Activated CD4-positive, alpha-beta memory T cell treated with anti-CD3 and anti-CD28 coated beads, Interleukin-2, amount 10 ng/mL, durations not matched to agents 7 days and 5 days (primary cell): Measurements from ENCODE around the gene ZNF835. TPM values are rescaled to one million over a fixed set of nuclear protein-coding genes. Genes with fewer than 3 reads are reported as not detected.
"Not testable (repeated sequence)": the region's sequence is repeated elsewhere in the genome, so short reads cannot be mapped to it uniquely, and the experiment has no call there.

Experiments used
- CTCF ChIA-PET: fragments of 350-600 bp; sonication (Branson Sonifier 250); formaldehyde crosslinking; loops from one replicate; lab custom pipeline; 2021; ENCODE audit warnings: antibody characterized with exemption, inconsistent platforms; lab: Charles Lee
- POLR2A ChIA-PET: fragments of 350-600 bp; sonication (Branson Sonifier 250); formaldehyde crosslinking; loops from one replicate; lab custom pipeline; 2021; ENCODE audit warnings: antibody characterized with exemption; lab: Charles Lee
- DNase-seq: peaks from one replicate; pipeline ENCODE4 v3.0.0-alpha.2; 2020
- H3K27ac Mint-ChIP-seq: one replicate; pipeline ENCODE4 v1.8.0; 2021; ENCODE audit warnings: mild to moderate bottlenecking, mixed read lengths
- H3K27me3 Mint-ChIP-seq: one replicate; pipeline ENCODE4 v1.8.0; 2021; ENCODE audit warnings: mixed read lengths
- H3K36me3 Mint-ChIP-seq: one replicate; pipeline ENCODE4 v1.8.0; 2021; ENCODE audit warnings: low read depth, mixed read lengths
- H3K4me1 Mint-ChIP-seq: one replicate; pipeline ENCODE4 v1.8.0; 2021; ENCODE audit warnings: mixed read lengths
- H3K4me3 Mint-ChIP-seq: one replicate; pipeline ENCODE4 v1.8.0; 2021; ENCODE audit warnings: mild to moderate bottlenecking, mixed read lengths
- H3K9me3 Mint-ChIP-seq: one replicate; pipeline ENCODE4 v1.8.0; 2021; ENCODE audit warnings: mixed read lengths
- total RNA-seq, 2 experiments: library from RNA; stranded (reverse); gene quantifications; one replicate each; pipeline ENCODE4 v1.2.3, GENCODE V29; 2021

ZNF835 gene
- total RNA-seq, 2 experiments from 2014 or later = 0.23 to 0.68 TPM

GRCh38 chr19:56681702-56682101, 10.1 kb upstream of the ZNF835 start:
- no peak overlapping the region for H3K4me3 Mint-ChIP-seq
- POLR2A ChIA-PET = no interaction called here
- no peaks in the 10 kb centered on the region for H3K36me3 Mint-ChIP-seq
- no peak overlapping the region for H3K27ac Mint-ChIP-seq
- CTCF ChIA-PET = no interaction called here
- H3K4me1 Mint-ChIP-seq = no peaks in the 10 kb centered on the region
- H3K27me3 Mint-ChIP-seq = no peaks in the 10 kb centered on the region
- H3K9me3 Mint-ChIP-seq = peaks cover 34% of the 10 kb centered on the region
- no peak for DNase-seq

- DNase-seq = no peak
- Mint-ChIP-seq H3K9me3 (peaks cover 31% of the 10 kb centered on the region), H3K4me1 (no peaks in the 10 kb centered on the region), H3K4me3 (no peak overlapping the region), H3K27ac (no peak overlapping the region), H3K36me3 (no peaks in the 10 kb centered on the region), H3K27me3 (no peaks in the 10 kb centered on the region)
- ChIA-PET POLR2A (no interaction called here), CTCF (interaction anchor here (0.6 kb wide), 1 partner anchor 934 kb away, joined by 5 read pairs; no protein-coding TSS in a partner anchor)
These were observed 6.6 kb upstream of the ZNF835 start for GRCh38 chr19:56678205-56678604.

GRCh38 chr19:56672610-56673009, 1.1 kb upstream of the ZNF835 start:
- H3K27me3 Mint-ChIP-seq, H3K4me1 Mint-ChIP-seq, DNase-seq, H3K36me3 Mint-ChIP-seq, H3K27ac Mint-ChIP-seq, POLR2A ChIA-PET, CTCF ChIA-PET, H3K4me3 Mint-ChIP-seq: not testable (repeated sequence)
- H3K9me3 Mint-ChIP-seq = peaks cover 37% of the 10 kb centered on the region

GRCh38 chr19:56670961-56671612, 470 bp downstream of the ZNF835 start:
- H3K27me3 Mint-ChIP-seq = no peaks in the 10 kb centered on the region
- no peak overlapping the region for H3K27ac Mint-ChIP-seq
- H3K4me3 Mint-ChIP-seq = peak overlapping the region; percentile 66
- peaks cover 5% of the 10 kb centered on the region for H3K4me1 Mint-ChIP-seq
- ChIA-PET POLR2A (no interaction called here), CTCF (no interaction called here)
- H3K9me3 Mint-ChIP-seq = peaks cover 27% of the 10 kb centered on the region
- peaks cover 3% of the 10 kb centered on the region for H3K36me3 Mint-ChIP-seq
- DNase-seq = no peak

- ChIA-PET CTCF (no interaction called here), POLR2A (no interaction called here)
- peaks cover 30% of the 10 kb centered on the region for H3K9me3 Mint-ChIP-seq
- no peaks in the 10 kb centered on the region for H3K27me3 Mint-ChIP-seq
- H3K4me3 Mint-ChIP-seq = no peak overlapping the region
- no peak overlapping the region for H3K27ac Mint-ChIP-seq
- no peak for DNase-seq
- H3K4me1 Mint-ChIP-seq = peaks cover 5% of the 10 kb centered on the region
- H3K36me3 Mint-ChIP-seq = peaks cover 3% of the 10 kb centered on the region
These were observed 1.1 kb downstream of the ZNF835 start for GRCh38 chr19:56670401-56670960.

GRCh38 chr19:56668676-56669075, 2.9 kb downstream of the ZNF835 start:
- no peak overlapping the region for H3K27ac Mint-ChIP-seq
- CTCF ChIA-PET = no interaction called here
- POLR2A ChIA-PET = no interaction called here
- H3K9me3 Mint-ChIP-seq = peaks cover 32% of the 10 kb centered on the region
- H3K4me1 Mint-ChIP-seq = peaks cover 5% of the 10 kb centered on the region
- no peak overlapping the region for H3K4me3 Mint-ChIP-seq
- H3K27me3 Mint-ChIP-seq = no peaks in the 10 kb centered on the region
- peaks cover 4% of the 10 kb centered on the region for H3K36me3 Mint-ChIP-seq
- DNase-seq = no peak

- Mint-ChIP-seq H3K4me1 (peaks cover 5% of the 10 kb centered on the region), H3K27ac (no peak overlapping the region), H3K9me3 (peaks cover 36% of the 10 kb centered on the region), H3K36me3 (peaks cover 6% of the 10 kb centered on the region), H3K4me3 (no peak overlapping the region), H3K27me3 (no peaks in the 10 kb centered on the region)
- DNase-seq = no peak
- ChIA-PET CTCF (no interaction called here), POLR2A (no interaction called here)
These were observed 4.2 kb downstream of the ZNF835 start for GRCh38 chr19:56667311-56667870.

- Mint-ChIP-seq H3K36me3 (peaks cover 4% of the 10 kb centered on the region), H3K27me3 (no peaks in the 10 kb centered on the region), H3K4me1 (no peaks in the 10 kb centered on the region), H3K9me3 (peaks cover 43% of the 10 kb centered on the region), H3K27ac (no peak overlapping the region), H3K4me3 (no peak overlapping the region)
- ChIA-PET CTCF (no interaction called here), POLR2A (no interaction called here)
- no peak for DNase-seq
These were observed 7.0 kb downstream of the ZNF835 start for GRCh38 chr19:56664511-56664910.

- Mint-ChIP-seq H3K36me3 (peaks cover 4% of the 10 kb centered on the region), H3K27ac (no peak overlapping the region), H3K4me1 (no peaks in the 10 kb centered on the region), H3K4me3 (no peak overlapping the region), H3K9me3 (peaks cover 44% of the 10 kb centered on the region), H3K27me3 (no peaks in the 10 kb centered on the region)
- POLR2A ChIA-PET = no interaction called here
- no peak for DNase-seq
- CTCF ChIA-PET = no interaction called here
These were observed 7.5 kb downstream of the ZNF835 start for GRCh38 chr19:56663931-56664500.

GRCh38 chr19:56661248-56661647, 10.3 kb downstream of the ZNF835 start:
- DNase-seq = no peak
- Mint-ChIP-seq H3K27ac (no peak overlapping the region), H3K4me3 (no peak overlapping the region), H3K9me3 (peaks cover 42% of the 10 kb centered on the region), H3K4me1 (no peaks in the 10 kb centered on the region), H3K36me3 (peaks cover 4% of the 10 kb centered on the region), H3K27me3 (no peaks in the 10 kb centered on the region)
- CTCF ChIA-PET = no interaction called here
- POLR2A ChIA-PET = no interaction called here

GRCh38 chr19:56660381-56661107, 11.0 kb downstream of the ZNF835 start:
- H3K4me1 Mint-ChIP-seq = no peaks in the 10 kb centered on the region
- no peak overlapping the region for H3K4me3 Mint-ChIP-seq
- DNase-seq = no peak
- ChIA-PET CTCF (no interaction called here), POLR2A (no interaction called here)
- H3K27ac Mint-ChIP-seq = no peak overlapping the region
- peaks cover 43% of the 10 kb centered on the region for H3K9me3 Mint-ChIP-seq
- H3K36me3 Mint-ChIP-seq = peaks cover 4% of the 10 kb centered on the region
- H3K27me3 Mint-ChIP-seq = no peaks in the 10 kb centered on the region

- Mint-ChIP-seq H3K36me3 (no peaks in the 10 kb centered on the region), H3K9me3 (peaks cover 50% of the 10 kb centered on the region), H3K27me3 (no peaks in the 10 kb centered on the region), H3K4me3 (no peak overlapping the region), H3K4me1 (no peaks in the 10 kb centered on the region), H3K27ac (no peak overlapping the region)
- CTCF ChIA-PET = no interaction called here
- no peak for DNase-seq
- POLR2A ChIA-PET = no interaction called here
These were observed 17.4 kb downstream of the ZNF835 start for GRCh38 chr19:56654151-56654550.

GRCh38 chr19:56643460-56643955, 28.0 kb downstream of the ZNF835 start:
- CTCF ChIA-PET = no interaction called here
- no peak for DNase-seq
- POLR2A ChIA-PET = no interaction called here
- H3K27me3 Mint-ChIP-seq = no peaks in the 10 kb centered on the region
- H3K36me3 Mint-ChIP-seq = peaks cover 8% of the 10 kb centered on the region
- no peaks in the 10 kb centered on the region for H3K4me1 Mint-ChIP-seq
- H3K4me3 Mint-ChIP-seq = no peak overlapping the region
- H3K27ac Mint-ChIP-seq = no peak overlapping the region
- H3K9me3 Mint-ChIP-seq = peaks cover 48% of the 10 kb centered on the region
